Adrenal gland (tissue), 5 donors: ENCODE results near the gene DLX3.

Experiments
- CTCF ChIP-seq, 6 experiments: fragments of 450-650 bp in 4 of 6; fragments of 200-600 bp in 2 of 6; sonication (generic) in 1 of 6; IDR thresholded peaks; 1 replicate in 5 of 6; 2 replicates in 1 of 6; pipeline versions ENCODE4 v1.5.1 to v1.8.0; 2016 to 2021; ENCODE audit warnings: antibody characterized with exemption in 6 of 6, mild to moderate bottlenecking in 2 of 6, moderate library complexity in 1 of 6
- POLR2A ChIP-seq, 2 donors: fragments of 450-650 bp; IDR thresholded peaks; one replicate each; pipeline ENCODE4 v1.6.1; 2017; ENCODE audit warnings: antibody characterized with exemption in 2 of 2, mild to moderate bottlenecking in 2 of 2, moderate library complexity in 1 of 2
- donor health status: DM: no; HTN: no; CAD: no.

GRCh38 chr17:49967205-49967604, 27.8 kb downstream of the DLX3 start:
- no peak for TF ChIP-seq CTCF (IDR thresholded peaks at IDR 0.05)
- TF ChIP-seq POLR2A (IDR thresholded peaks at IDR 0.05) = no peak
